HEK293 (cell line): ENCODE data around the gene B4GALT7.

Experiments
- KLF1 ChIP-seq: fragments of 450-650 bp; formaldehyde crosslinking; IDR thresholded peaks from 2 replicates; pipeline ENCODE4 v1.5.1; 2016; ENCODE audit warnings: missing biosample characterization, missing genetic modification characterization
- KLF16 ChIP-seq: fragments of 450-650 bp; formaldehyde crosslinking; IDR thresholded peaks from 2 replicates; pipeline ENCODE4 v1.5.1; 2017; ENCODE audit warnings: missing biosample characterization, missing genetic modification characterization
- KLF8 ChIP-seq: fragments of 450-650 bp; formaldehyde crosslinking; IDR thresholded peaks from 2 replicates; pipeline ENCODE4 v1.5.1; 2016; ENCODE audit warnings: missing biosample characterization, missing genetic modification characterization
- SCRT2 ChIP-seq: fragments of 450-650 bp; formaldehyde crosslinking; IDR thresholded peaks from 2 replicates; pipeline ENCODE4 v1.5.1; 2016; ENCODE audit warnings: missing biosample characterization, missing genetic modification characterization
- ZBTB17 ChIP-seq: fragments of 450-650 bp; formaldehyde crosslinking; IDR thresholded peaks from 2 replicates; pipeline ENCODE4 v1.5.1; 2016; ENCODE audit warnings: missing biosample characterization, missing genetic modification characterization
- ZBTB20 ChIP-seq: fragments of 450-650 bp; formaldehyde crosslinking; IDR thresholded peaks from 2 replicates; pipeline ENCODE4 v1.5.1; 2016; ENCODE audit warnings: missing biosample characterization, missing genetic modification characterization
- ZBTB48 ChIP-seq: fragments of 450-650 bp; formaldehyde crosslinking; IDR thresholded peaks from 2 replicates; pipeline ENCODE4 v1.5.1; 2016; ENCODE audit warnings: missing biosample characterization, missing genetic modification characterization
- ZNF138 ChIP-seq: fragments of 450-650 bp; formaldehyde crosslinking; IDR thresholded peaks from 2 replicates; pipeline ENCODE4 v1.5.1; 2016; ENCODE audit warnings: missing biosample characterization, missing genetic modification characterization, borderline replicate concordance
- ZNF184 ChIP-seq: fragments of 450-650 bp; IDR thresholded peaks from 2 replicates; pipeline ENCODE4 v1.5.1; 2018; ENCODE audit warnings: missing biosample characterization, mild to moderate bottlenecking, missing genetic modification characterization
- ZNF19 ChIP-seq: fragments of 450-650 bp; formaldehyde crosslinking; IDR thresholded peaks from 2 replicates; pipeline ENCODE4; 2016; ENCODE audit warnings: missing biosample characterization, missing genetic modification characterization, low read depth
- ZNF2 ChIP-seq: fragments of 450-650 bp; formaldehyde crosslinking; IDR thresholded peaks from 2 replicates; pipeline ENCODE4 v1.5.1; 2016; ENCODE audit warnings: missing biosample characterization, missing genetic modification characterization
- ZNF24 ChIP-seq: fragments of 450-650 bp; formaldehyde crosslinking; IDR thresholded peaks from 2 replicates; pipeline ENCODE4 v1.5.1; 2016; ENCODE audit warnings: missing biosample characterization, missing genetic modification characterization
- ZNF341 ChIP-seq: fragments of 450-650 bp; formaldehyde crosslinking; IDR thresholded peaks from 2 replicates; pipeline ENCODE4; 2016; ENCODE audit warnings: low read depth, missing biosample characterization, missing genetic modification characterization
- ZNF366 ChIP-seq: fragments of 450-650 bp; formaldehyde crosslinking; conservative IDR thresholded peaks from 2 replicates; pipeline ENCODE4 v1.5.1; 2016; ENCODE audit warnings: missing biosample characterization, missing genetic modification characterization
- ZNF416 ChIP-seq: fragments of 450-650 bp; formaldehyde crosslinking; IDR thresholded peaks from 2 replicates; pipeline ENCODE4 v1.5.1; 2016; ENCODE audit warnings: missing biosample characterization, missing genetic modification characterization
- ZNF558 ChIP-seq: fragments of 450-650 bp; formaldehyde crosslinking; IDR thresholded peaks from 2 replicates; pipeline ENCODE4 v1.5.1; 2016; ENCODE audit warnings: missing biosample characterization, missing genetic modification characterization
- ZNF585B ChIP-seq: fragments of 450-650 bp; formaldehyde crosslinking; IDR thresholded peaks from 2 replicates; pipeline ENCODE4 v1.5.1; 2016; ENCODE audit warnings: missing biosample characterization, missing genetic modification characterization
- ZNF600 ChIP-seq: fragments of 450-650 bp; formaldehyde crosslinking; IDR thresholded peaks from 2 replicates; pipeline ENCODE4 v1.5.1; 2016; ENCODE audit warnings: missing biosample characterization, missing genetic modification characterization
- ZNF624 ChIP-seq: fragments of 450-650 bp; formaldehyde crosslinking; IDR thresholded peaks from 2 replicates; pipeline ENCODE4 v1.5.1; 2017; ENCODE audit warnings: missing biosample characterization, missing genetic modification characterization
- ZNF670 ChIP-seq: fragments of 450-650 bp; formaldehyde crosslinking; IDR thresholded peaks from 2 replicates; pipeline ENCODE4 v1.5.1; 2016; ENCODE audit warnings: missing biosample characterization, missing genetic modification characterization, low read depth
- ZNF776 ChIP-seq: fragments of 450-650 bp; formaldehyde crosslinking; IDR thresholded peaks from 2 replicates; pipeline ENCODE4 v1.5.0; 2017; ENCODE audit warnings: missing biosample characterization, missing genetic modification characterization, borderline replicate concordance
- ZNF777 ChIP-seq: fragments of 450-650 bp; formaldehyde crosslinking; IDR thresholded peaks from 2 replicates; pipeline ENCODE4 v1.5.1; 2017; ENCODE audit warnings: missing biosample characterization, missing genetic modification characterization, borderline replicate concordance
- ZNF837 ChIP-seq: fragments of 450-650 bp; formaldehyde crosslinking; IDR thresholded peaks from 2 replicates; pipeline ENCODE4 v1.5.1; 2016; ENCODE audit warnings: missing biosample characterization, missing genetic modification characterization
- TF ChIP-seq, protein P1 (sequence below): fragments of 450-650 bp; formaldehyde crosslinking; IDR thresholded peaks from 2 replicates; pipeline ENCODE4 v1.5.1; 2016; ENCODE audit warnings: missing biosample characterization, missing genetic modification characterization
- TF ChIP-seq, protein P2 (sequence below): fragments of 450-650 bp; formaldehyde crosslinking; IDR thresholded peaks from 2 replicates; pipeline ENCODE4 v1.5.1; 2016; ENCODE audit warnings: missing biosample characterization, missing genetic modification characterization, low read depth
- TF ChIP-seq, protein P3 (sequence below): fragments of 450-650 bp; formaldehyde crosslinking; IDR thresholded peaks from 2 replicates; pipeline ENCODE4 v1.5.1; 2016; ENCODE audit warnings: missing biosample characterization, missing genetic modification characterization
- TF ChIP-seq, protein P4 (sequence below): fragments of 450-650 bp; formaldehyde crosslinking; IDR thresholded peaks from 2 replicates; pipeline ENCODE4 v1.5.1; 2017; ENCODE audit warnings: missing biosample characterization, mild to moderate bottlenecking, missing genetic modification characterization, moderate library complexity
- TF ChIP-seq, protein P5 (sequence below): fragments of 450-650 bp; IDR thresholded peaks from 2 replicates; pipeline ENCODE4 v1.5.1; 2018; ENCODE audit warnings: missing biosample characterization, missing genetic modification characterization
- TF ChIP-seq, protein P6 (sequence below): fragments of 450-650 bp; formaldehyde crosslinking; IDR thresholded peaks from 2 replicates; pipeline ENCODE4 v1.5.1; 2016; ENCODE audit warnings: missing biosample characterization, missing genetic modification characterization
- TF ChIP-seq, protein P7 (sequence below): fragments of 450-650 bp; formaldehyde crosslinking; IDR thresholded peaks from 2 replicates; pipeline ENCODE4 v1.5.1; 2016; ENCODE audit warnings: missing biosample characterization, missing genetic modification characterization

The B4GALT7 gene

DNA sequence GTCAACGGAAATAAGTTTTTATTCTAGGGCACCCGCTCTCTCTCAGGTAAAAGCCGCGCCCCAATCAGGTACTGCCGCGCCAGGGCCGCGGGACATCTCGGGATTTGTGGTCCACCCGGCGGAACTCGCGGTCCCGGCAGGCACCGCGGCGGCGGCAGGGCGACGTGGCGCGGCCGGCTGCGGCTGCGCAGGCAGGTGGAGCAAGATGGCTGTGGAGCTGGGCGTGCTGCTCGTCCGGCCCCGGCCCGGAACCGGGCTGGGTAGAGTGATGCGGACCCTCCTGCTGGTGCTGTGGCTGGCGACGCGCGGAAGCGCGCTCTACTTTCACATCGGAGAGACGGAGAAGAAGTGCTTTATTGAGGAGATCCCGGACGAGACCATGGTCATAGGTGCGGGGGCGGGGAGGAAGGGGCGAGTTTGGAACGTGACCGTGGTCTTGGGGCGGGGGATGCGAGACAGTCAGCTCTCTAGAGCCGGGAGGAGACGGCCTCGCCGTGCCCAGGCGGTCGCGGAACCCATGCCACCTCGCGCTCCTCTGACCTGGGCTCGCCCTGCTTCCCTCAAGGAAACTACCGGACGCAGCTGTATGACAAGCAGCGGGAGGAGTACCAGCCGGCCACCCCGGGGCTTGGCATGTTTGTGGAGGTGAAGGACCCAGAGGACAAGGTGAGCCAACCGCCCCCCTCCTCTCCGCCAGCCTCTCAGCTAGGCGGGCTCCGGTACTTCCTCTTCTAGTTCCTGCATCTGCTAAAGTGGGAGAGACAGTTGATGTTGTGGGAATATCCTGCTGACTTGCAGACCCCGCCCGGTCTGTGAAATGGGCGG lies 7.7 kb upstream of the B4GALT7 start, which contains the start of gene TMED9 (continued):
- no peak for TF ChIP-seq ZNF624
- no peak for TF ChIP-seq ZNF366 (tag by site-specific recombination)
- TF ChIP-seq, protein P1, sequence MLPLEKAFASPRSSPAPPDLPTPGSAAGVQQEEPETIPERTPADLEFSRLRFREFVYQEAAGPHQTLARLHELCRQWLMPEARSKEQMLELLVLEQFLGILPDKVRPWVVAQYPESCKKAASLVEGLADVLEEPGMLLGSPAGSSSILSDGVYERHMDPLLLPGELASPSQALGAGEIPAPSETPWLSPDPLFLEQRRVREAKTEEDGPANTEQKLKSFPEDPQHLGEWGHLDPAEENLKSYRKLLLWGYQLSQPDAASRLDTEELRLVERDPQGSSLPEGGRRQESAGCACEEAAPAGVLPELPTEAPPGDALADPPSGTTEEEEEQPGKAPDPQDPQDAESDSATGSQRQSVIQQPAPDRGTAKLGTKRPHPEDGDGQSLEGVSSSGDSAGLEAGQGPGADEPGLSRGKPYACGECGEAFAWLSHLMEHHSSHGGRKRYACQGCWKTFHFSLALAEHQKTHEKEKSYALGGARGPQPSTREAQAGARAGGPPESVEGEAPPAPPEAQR, result no peak
- peak; percentile 73 for TF ChIP-seq ZNF341 (tag by site-specific recombination)
- TF ChIP-seq ZBTB48 (tag by site-specific recombination), result no peak
- no peak for TF ChIP-seq ZNF670 (tag by site-specific recombination)
- no peak for TF ChIP-seq ZNF416
- no peak for TF ChIP-seq ZBTB17 (tag by site-specific recombination)
- no peak for TF ChIP-seq ZNF2 (tag by site-specific recombination)
- TF ChIP-seq, protein P2, sequence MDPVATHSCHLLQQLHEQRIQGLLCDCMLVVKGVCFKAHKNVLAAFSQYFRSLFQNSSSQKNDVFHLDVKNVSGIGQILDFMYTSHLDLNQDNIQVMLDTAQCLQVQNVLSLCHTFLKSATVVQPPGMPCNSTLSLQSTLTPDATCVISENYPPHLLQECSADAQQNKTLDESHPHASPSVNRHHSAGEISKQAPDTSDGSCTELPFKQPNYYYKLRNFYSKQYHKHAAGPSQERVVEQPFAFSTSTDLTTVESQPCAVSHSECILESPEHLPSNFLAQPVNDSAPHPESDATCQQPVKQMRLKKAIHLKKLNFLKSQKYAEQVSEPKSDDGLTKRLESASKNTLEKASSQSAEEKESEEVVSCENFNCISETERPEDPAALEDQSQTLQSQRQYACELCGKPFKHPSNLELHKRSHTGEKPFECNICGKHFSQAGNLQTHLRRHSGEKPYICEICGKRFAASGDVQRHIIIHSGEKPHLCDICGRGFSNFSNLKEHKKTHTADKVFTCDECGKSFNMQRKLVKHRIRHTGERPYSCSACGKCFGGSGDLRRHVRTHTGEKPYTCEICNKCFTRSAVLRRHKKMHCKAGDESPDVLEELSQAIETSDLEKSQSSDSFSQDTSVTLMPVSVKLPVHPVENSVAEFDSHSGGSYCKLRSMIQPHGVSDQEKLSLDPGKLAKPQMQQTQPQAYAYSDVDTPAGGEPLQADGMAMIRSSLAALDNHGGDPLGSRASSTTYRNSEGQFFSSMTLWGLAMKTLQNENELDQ (tag by site-specific recombination), result no peak
- TF ChIP-seq, protein P3, sequence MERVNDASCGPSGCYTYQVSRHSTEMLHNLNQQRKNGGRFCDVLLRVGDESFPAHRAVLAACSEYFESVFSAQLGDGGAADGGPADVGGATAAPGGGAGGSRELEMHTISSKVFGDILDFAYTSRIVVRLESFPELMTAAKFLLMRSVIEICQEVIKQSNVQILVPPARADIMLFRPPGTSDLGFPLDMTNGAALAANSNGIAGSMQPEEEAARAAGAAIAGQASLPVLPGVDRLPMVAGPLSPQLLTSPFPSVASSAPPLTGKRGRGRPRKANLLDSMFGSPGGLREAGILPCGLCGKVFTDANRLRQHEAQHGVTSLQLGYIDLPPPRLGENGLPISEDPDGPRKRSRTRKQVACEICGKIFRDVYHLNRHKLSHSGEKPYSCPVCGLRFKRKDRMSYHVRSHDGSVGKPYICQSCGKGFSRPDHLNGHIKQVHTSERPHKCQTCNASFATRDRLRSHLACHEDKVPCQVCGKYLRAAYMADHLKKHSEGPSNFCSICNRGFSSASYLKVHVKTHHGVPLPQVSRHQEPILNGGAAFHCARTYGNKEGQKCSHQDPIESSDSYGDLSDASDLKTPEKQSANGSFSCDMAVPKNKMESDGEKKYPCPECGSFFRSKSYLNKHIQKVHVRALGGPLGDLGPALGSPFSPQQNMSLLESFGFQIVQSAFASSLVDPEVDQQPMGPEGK (tag by site-specific recombination), result peak; percentile 52; the same call in 1 of the 2 replicates
- peak; percentile 43; the same call in 1 of the 2 replicates for TF ChIP-seq KLF8 (tag by site-specific recombination)
- no peak for TF ChIP-seq ZNF184 (tag by site-specific recombination)
- TF ChIP-seq ZNF777, result no peak
- no peak for TF ChIP-seq ZNF585B
- peak; percentile 86 for TF ChIP-seq ZNF600 (tag by site-specific recombination)
- no peak for TF ChIP-seq SCRT2 (tag by site-specific recombination)
- TF ChIP-seq ZNF19, result no peak
- TF ChIP-seq, protein P4, sequence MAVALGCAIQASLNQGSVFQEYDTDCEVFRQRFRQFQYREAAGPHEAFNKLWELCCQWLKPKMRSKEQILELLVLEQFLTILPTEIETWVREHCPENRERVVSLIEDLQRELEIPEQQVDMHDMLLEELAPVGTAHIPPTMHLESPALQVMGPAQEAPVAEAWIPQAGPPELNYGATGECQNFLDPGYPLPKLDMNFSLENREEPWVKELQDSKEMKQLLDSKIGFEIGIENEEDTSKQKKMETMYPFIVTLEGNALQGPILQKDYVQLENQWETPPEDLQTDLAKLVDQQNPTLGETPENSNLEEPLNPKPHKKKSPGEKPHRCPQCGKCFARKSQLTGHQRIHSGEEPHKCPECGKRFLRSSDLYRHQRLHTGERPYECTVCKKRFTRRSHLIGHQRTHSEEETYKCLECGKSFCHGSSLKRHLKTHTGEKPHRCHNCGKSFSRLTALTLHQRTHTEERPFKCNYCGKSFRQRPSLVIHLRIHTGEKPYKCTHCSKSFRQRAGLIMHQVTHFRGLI, result no peak
- TF ChIP-seq, protein P5, sequence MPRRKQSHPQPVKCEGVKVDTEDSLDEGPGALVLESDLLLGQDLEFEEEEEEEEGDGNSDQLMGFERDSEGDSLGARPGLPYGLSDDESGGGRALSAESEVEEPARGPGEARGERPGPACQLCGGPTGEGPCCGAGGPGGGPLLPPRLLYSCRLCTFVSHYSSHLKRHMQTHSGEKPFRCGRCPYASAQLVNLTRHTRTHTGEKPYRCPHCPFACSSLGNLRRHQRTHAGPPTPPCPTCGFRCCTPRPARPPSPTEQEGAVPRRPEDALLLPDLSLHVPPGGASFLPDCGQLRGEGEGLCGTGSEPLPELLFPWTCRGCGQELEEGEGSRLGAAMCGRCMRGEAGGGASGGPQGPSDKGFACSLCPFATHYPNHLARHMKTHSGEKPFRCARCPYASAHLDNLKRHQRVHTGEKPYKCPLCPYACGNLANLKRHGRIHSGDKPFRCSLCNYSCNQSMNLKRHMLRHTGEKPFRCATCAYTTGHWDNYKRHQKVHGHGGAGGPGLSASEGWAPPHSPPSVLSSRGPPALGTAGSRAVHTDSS, result no peak
- peak; percentile 62; the same call in 1 of the 2 replicates for TF ChIP-seq ZBTB20
- no peak for TF ChIP-seq ZNF138 (tag by site-specific recombination)
- 0 out of 2 replicates have a peak, but pooled peaks have one; percentile 22 for TF ChIP-seq KLF1 (tag by site-specific recombination)
- no peak for TF ChIP-seq ZNF776 (tag by site-specific recombination)
- no peak for TF ChIP-seq KLF16 (tag by site-specific recombination)
- no peak for TF ChIP-seq ZNF837 (tag by site-specific recombination)
- TF ChIP-seq, protein P6, sequence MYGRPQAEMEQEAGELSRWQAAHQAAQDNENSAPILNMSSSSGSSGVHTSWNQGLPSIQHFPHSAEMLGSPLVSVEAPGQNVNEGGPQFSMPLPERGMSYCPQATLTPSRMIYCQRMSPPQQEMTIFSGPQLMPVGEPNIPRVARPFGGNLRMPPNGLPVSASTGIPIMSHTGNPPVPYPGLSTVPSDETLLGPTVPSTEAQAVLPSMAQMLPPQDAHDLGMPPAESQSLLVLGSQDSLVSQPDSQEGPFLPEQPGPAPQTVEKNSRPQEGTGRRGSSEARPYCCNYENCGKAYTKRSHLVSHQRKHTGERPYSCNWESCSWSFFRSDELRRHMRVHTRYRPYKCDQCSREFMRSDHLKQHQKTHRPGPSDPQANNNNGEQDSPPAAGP, result peak; percentile 65; the same call in 1 of the 2 replicates
- TF ChIP-seq, protein P7, sequence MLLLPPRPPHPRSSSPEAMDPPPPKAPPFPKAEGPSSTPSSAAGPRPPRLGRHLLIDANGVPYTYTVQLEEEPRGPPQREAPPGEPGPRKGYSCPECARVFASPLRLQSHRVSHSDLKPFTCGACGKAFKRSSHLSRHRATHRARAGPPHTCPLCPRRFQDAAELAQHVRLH (tag by site-specific recombination), result no peak
- TF ChIP-seq ZNF24, result 0 out of 2 replicates have a peak, but pooled peaks have one; percentile 19
- TF ChIP-seq ZNF558 (tag by site-specific recombination), result no peak
